Urothelium cell line (cell line): Measurements from ENCODE around the gene TMEM170B.

ENCODE experiments used
- DNase-seq: peaks from one replicate; pipeline ENCODE4 v3.0.0; 2011; ENCODE audit warnings: low spot score, mixed read lengths
- FAIRE-seq: peaks from 2 replicates; lab custom pipeline; 2011; peaks lifted over from hg19 to GRCh38; lab: Jason Lieb, UNC

TMEM170B gene

GRCh38 chr6:11609324-11610071, 71.9 kb downstream of the TMEM170B start:
- DNase-seq (peak; percentile 66), FAIRE-seq (no peak)

- DNase-seq (no peak), FAIRE-seq (no peak)
Observed at GRCh38 chr6:11613336-11613735, 75.8 kb downstream of the TMEM170B start.

DNA sequence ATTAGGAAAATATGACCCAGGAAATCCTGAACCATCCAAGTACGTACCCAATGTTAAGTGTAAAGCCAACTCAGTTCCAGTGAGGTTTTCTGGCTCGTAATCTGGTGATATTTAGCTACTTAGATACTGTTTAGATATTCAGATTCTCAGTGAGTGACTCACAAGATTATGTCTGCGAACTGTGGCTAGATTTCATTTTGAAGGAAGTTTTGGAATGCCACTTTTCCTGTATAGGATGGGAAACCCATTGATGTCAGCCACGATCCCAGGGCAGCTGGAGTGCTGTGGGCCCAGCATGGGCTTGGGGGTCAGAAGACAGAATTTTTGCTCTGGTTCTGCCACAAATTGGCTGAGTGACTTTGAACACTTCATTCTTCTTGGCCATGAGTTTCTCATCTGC, 76.3 kb downstream of the TMEM170B start:
- FAIRE-seq (no peak), DNase-seq (peak; percentile 50)

- FAIRE-seq (no peak), DNase-seq (no peak)
Observed at GRCh38 chr6:11614534-11615213, 77.1 kb downstream of the TMEM170B start.

GRCh38 chr6:11615214-11615602, 77.7 kb downstream of the TMEM170B start:
- DNase-seq (no peak), FAIRE-seq (no peak)

DNA sequence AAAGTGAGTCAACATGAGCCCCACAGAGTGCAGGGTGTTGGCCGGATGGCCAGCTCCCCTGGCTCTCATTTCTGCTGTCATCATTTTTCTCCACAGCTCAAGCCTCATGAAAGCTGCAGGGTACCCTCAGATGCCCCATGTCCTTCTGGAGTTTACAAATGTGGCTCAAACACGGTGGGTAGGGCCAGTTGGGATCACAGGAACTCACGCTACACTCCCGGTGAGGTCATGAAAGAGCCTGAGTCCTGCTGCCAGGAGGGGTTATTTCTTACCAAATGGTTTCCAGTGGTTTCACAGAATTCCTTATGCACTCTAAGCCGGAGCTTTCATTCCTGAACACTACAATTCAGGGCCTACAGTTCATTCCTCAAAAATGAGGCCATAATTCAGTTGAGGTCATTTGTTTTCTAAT, 78.7 kb downstream of the TMEM170B start:
- peak; percentile 20 for DNase-seq
- FAIRE-seq, result no peak

DNA sequence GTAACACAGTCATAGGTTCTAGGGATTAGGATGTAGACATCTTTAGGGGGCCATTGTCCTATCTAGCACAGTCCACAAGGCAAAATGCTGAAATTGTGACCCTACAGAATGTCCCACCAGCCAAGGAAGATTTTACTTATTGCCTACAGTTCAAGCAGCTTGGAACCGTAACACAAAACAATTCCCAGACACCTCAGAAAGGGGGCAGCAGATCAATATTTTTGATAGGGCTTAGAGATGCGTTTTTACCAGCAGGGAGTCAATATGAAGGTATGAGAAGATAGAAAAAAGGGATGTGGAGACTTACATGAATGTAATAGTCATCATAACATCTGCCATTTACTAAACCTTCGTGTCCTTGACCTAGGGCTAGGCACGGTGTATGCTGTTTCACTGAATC, 81.0 kb downstream of the TMEM170B start:
- DNase-seq (no peak), FAIRE-seq (no peak)

GRCh38 chr6:11621119-11621518, 83.6 kb downstream of the TMEM170B start:
- FAIRE-seq (no peak), DNase-seq (no peak)

GRCh38 chr6:11622156-11622555, 84.6 kb downstream of the TMEM170B start:
- DNase-seq, result no peak
- no peak for FAIRE-seq

- FAIRE-seq (no peak), DNase-seq (no peak)
Observed at GRCh38 chr6:11623272-11623671, 85.7 kb downstream of the TMEM170B start.

DNA sequence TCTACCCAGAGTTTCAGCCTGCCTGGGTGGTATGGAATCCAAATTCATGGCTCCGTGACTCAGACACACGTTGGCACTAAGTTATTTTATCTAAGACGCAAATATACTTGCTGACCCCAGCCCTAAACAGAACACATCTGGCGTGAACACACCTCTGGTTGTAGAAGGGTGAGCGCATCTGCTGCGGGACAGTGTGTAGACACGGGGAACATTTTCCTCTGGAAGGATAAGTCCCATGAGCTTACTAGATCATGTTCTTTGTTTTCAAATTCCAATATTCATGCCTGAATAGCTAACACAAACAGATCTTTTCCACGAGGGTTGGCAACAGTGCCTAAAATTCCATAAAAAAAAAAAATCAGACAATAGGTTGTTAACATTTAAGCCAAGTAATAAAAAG, 87.8 kb downstream of the TMEM170B start:
- FAIRE-seq (no peak), DNase-seq (no peak)

- no peak for FAIRE-seq
- no peak for DNase-seq
Observed at GRCh38 chr6:11626356-11626755, 88.8 kb downstream of the TMEM170B start.

- DNase-seq, result no peak
- FAIRE-seq, result no peak
Observed at GRCh38 chr6:11628562-11628961, 91.0 kb downstream of the TMEM170B start.

DNA sequence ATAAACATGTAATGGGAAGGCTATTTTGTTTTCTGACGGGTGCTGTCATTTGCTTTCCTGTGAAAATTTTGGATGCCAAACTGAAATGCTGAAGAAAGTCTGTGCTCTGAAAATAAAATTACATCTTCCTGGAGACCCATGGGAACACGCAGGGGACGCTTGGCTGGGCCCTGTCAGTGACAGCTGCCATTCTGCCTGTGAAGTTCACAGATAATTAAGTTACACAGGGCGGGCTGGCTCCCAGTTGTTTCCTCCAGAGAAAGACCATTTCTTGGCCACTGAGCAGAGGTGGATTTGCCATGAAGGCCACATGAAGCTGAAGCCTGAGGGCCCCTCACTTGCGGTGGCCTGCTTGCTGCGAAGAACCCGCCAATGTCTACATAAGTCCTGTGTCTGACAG, 93.5 kb downstream of the TMEM170B start:
- no peak for FAIRE-seq
- DNase-seq, result no peak

- FAIRE-seq (no peak), DNase-seq (no peak)
Observed at GRCh38 chr6:11631539-11631938, 94.0 kb downstream of the TMEM170B start.

- no peak for FAIRE-seq
- peak; percentile 69 for DNase-seq
Observed at GRCh38 chr6:11632231-11632630, 94.7 kb downstream of the TMEM170B start.

GRCh38 chr6:11632795-11633511, 95.4 kb downstream of the TMEM170B start:
- DNase-seq, result peak; percentile 64
- FAIRE-seq, result no peak
